ENCODE results near the gene CTF1. TPM values are rescaled to one million over a fixed set of nuclear protein-coding genes. Genes with fewer than 3 reads are reported as not detected.

CTF1 gene
- total RNA-seq, 1 experiment from 2014 or later: 3.6 TPM

DNA sequence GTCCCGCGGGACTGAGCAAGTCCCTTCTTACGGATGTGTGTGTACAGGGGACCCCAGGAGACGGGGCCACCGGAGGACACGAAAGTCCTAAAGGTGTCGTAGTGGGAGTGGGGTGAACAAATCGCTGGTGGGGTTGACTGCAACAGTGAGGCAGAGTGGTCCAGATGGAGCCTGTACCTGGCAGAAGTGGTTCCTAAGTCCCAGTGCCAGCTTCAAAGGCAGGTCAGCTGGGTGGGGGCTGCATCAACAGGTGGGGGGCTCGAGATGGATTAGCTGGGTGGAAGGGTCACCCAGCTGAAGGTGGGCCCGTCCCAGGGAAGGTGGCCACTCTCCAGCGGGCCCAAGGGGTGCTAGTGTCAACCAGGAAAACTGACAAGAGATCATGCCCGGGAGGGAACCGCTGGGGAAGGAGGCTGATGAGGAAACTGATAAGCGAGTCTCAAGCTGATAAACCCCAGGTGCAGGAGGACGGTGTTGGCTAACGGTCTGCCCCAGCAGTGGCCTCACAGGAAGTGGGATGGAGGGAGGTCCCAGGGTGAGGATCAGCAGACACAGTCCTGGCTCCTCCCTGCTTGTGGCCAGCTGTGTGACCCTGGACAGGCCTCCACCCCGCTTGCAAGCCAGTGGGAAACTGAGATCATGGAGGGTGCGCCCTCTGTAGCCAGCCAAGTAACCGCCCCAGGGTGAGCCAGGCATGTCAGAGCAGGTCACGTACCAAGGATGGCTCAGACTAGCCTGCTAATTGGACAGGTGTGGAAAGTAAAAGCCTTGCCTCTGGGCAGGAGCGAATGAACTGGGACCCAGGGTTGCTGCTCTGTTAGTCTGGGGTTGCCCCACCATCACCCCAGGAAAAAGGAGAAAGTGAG, 53.5 kb downstream of the CTF1 start:
- CTCF ChIA-PET: interaction anchor here (0.6 to 7.4 kb wide), 4 partner anchors 9 to 190 kb away, joined by 3 to 66 read pairs (median 4); no protein-coding TSS in a partner anchor
- no peaks in the 10 kb centered on the region for H3K27me3 Mint-ChIP-seq (ENCODE audit: insufficient read depth, unreplicated experiment)
- H3K4me1 Mint-ChIP-seq (ENCODE audit: insufficient read depth, unreplicated experiment): no peaks in the 10 kb centered on the region
- H3K4me3 Mint-ChIP-seq (ENCODE audit: unreplicated experiment): peak overlapping the region; percentile 94
- TF ChIP-seq, protein P1, sequence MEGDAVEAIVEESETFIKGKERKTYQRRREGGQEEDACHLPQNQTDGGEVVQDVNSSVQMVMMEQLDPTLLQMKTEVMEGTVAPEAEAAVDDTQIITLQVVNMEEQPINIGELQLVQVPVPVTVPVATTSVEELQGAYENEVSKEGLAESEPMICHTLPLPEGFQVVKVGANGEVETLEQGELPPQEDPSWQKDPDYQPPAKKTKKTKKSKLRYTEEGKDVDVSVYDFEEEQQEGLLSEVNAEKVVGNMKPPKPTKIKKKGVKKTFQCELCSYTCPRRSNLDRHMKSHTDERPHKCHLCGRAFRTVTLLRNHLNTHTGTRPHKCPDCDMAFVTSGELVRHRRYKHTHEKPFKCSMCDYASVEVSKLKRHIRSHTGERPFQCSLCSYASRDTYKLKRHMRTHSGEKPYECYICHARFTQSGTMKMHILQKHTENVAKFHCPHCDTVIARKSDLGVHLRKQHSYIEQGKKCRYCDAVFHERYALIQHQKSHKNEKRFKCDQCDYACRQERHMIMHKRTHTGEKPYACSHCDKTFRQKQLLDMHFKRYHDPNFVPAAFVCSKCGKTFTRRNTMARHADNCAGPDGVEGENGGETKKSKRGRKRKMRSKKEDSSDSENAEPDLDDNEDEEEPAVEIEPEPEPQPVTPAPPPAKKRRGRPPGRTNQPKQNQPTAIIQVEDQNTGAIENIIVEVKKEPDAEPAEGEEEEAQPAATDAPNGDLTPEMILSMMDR (IDR thresholded peaks at IDR 0.05; ENCODE audit: unreplicated experiment): no peak
- H3K36me3 Mint-ChIP-seq (ENCODE audit: insufficient read depth, unreplicated experiment): peaks cover 37% of the 10 kb centered on the region
- intact Hi-C loops (cut with micrococcal nuclease): loop anchor here (10.0 kb wide), 1 partner anchor 165 kb away; the partner anchor contains the start of gene ZNF629
- POLR2A ChIA-PET: interaction anchor here (0.5 to 2.9 kb wide), 30 partner anchors 8 to 954 kb away, joined by 3 to 34 read pairs (median 4); partner anchors contain the start of genes ARMC5, FUS, HIRIP3 and KAT8
- BruUV-seq (replicated peaks): TSS peak; percentile 98
- DNase-seq (ENCODE audit: unreplicated experiment): peak; percentile 97
- H3K9me3 Mint-ChIP-seq (ENCODE audit: unreplicated experiment): no peaks in the 10 kb centered on the region
- peak overlapping the region; percentile 87 for H3K27ac Mint-ChIP-seq (ENCODE audit: low read depth, unreplicated experiment)

DNA sequence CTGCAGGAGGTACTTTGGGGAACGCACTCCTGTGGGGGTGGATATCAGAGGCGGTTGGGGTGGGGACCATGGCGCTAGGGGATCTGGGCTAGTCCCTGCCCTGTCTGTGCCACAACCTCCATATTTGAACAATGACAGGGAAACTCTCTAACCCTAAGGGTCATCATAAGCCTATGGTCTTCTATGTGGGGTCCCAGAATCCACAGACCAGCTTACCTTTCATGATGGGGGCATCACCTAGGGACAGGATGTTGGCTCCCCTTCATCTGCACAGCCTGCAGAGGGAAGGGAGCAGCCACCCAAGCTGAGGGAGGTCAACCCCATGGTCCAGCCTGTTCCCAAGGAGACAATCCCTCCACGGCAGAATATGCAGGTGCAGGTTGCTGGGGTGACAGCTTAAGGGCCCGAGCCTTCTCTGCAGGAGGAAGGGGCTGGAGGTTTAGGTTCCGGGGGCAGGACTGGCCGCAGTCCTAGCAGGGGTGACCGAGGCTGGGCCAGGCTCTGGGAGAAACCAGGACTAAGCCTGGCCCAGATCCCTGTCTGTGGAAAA, 54.2 kb downstream of the CTF1 start:
- Mint-ChIP-seq H3K9me3 (ENCODE audit: unreplicated experiment) (no peaks in the 10 kb centered on the region), H3K4me1 (ENCODE audit: insufficient read depth, unreplicated experiment) (no peaks in the 10 kb centered on the region), H3K27ac (ENCODE audit: low read depth, unreplicated experiment) (peak overlapping the region; percentile 87), H3K36me3 (ENCODE audit: insufficient read depth, unreplicated experiment) (peaks cover 30% of the 10 kb centered on the region), H3K27me3 (ENCODE audit: insufficient read depth, unreplicated experiment) (no peaks in the 10 kb centered on the region), H3K4me3 (ENCODE audit: unreplicated experiment) (peak overlapping the region; percentile 94)
- ChIA-PET CTCF (interaction anchor here (1.0 to 7.4 kb wide), 3 partner anchors 10 to 33 kb away, joined by 3 to 66 read pairs (median 5); no protein-coding TSS in a partner anchor), POLR2A (interaction anchor here (0.6 to 2.9 kb wide), 19 partner anchors 9 to 509 kb away, joined by 3 to 34 read pairs (median 7); partner anchors contain the start of genes ARMC5, FUS, KAT8 and PRSS8)
- no peak for DNase-seq (ENCODE audit: unreplicated experiment)
- BruUV-seq (replicated peaks): TSS peak; percentile 15
- TF ChIP-seq, protein P1 (IDR thresholded peaks at IDR 0.05; ENCODE audit: unreplicated experiment): no peak
- intact Hi-C loops (cut with micrococcal nuclease): no loop called here

DNA sequence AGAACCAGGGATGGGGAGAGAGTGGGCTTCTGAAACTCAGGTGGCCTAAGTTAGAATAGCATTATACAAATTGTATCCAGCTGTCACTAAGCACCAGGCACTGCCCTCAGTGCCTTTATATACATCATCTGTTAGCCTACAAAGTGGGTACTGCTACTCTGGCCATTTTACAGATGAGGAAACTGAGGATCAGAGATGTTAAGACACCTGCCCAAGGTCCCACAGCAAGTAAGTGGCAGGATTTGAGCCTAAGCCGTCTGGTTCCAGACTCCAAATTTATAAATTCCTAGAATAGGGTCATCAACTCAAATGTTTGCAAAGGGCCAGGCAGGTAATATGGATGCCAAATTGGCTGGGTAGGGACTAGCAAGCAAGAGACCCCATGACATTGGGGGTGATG, 54.8 kb downstream of the CTF1 start:
- no peaks in the 10 kb centered on the region for H3K9me3 Mint-ChIP-seq (ENCODE audit: unreplicated experiment)
- BruUV-seq (replicated peaks): no TSS peak
- H3K27me3 Mint-ChIP-seq (ENCODE audit: insufficient read depth, unreplicated experiment): no peaks in the 10 kb centered on the region
- peaks cover 25% of the 10 kb centered on the region for H3K36me3 Mint-ChIP-seq (ENCODE audit: insufficient read depth, unreplicated experiment)
- intact Hi-C loops (cut with micrococcal nuclease): no loop called here
- no peaks in the 10 kb centered on the region for H3K4me1 Mint-ChIP-seq (ENCODE audit: insufficient read depth, unreplicated experiment)
- peak overlapping the region; percentile 94 for H3K4me3 Mint-ChIP-seq (ENCODE audit: unreplicated experiment)
- ChIA-PET CTCF (interaction anchor here (0.6 to 7.4 kb wide), 4 partner anchors 10 to 137 kb away, joined by 3 to 66 read pairs (median 4); no protein-coding TSS in a partner anchor), POLR2A (interaction anchor here (1.4 to 2.9 kb wide), 5 partner anchors 8 to 145 kb away, joined by 5 to 34 read pairs (median 13); partner anchors contain the start of genes ZNF646 and ZNF668)
- H3K27ac Mint-ChIP-seq (ENCODE audit: low read depth, unreplicated experiment): no peak overlapping the region
- DNase-seq (ENCODE audit: unreplicated experiment): no peak
- TF ChIP-seq, protein P1 (IDR thresholded peaks at IDR 0.05; ENCODE audit: unreplicated experiment): no peak

DNA sequence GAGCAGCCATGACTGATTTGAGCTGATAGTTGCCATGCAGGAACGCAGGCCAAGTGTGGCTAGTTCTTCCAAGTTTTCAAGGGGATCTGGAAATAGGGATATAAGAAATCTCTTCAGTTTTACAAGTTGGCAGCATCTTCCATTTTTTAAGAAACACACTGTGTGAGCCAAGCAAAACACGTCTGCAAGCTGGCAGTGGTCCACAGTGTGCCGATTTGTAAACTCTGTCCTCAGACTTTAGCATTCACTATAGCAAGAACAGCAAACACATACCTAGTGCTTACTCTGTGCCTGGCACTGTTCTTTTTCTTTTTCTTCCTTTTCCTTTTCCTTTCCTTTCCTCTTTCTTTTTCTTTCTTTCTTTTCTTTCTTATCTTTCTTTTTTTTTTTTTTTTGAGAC, 55.3 kb downstream of the CTF1 start:
- ChIA-PET CTCF (interaction anchor here (0.6 to 7.4 kb wide), 3 partner anchors 11 to 138 kb away, joined by 3 to 66 read pairs (median 7); no protein-coding TSS in a partner anchor), POLR2A (interaction anchor here (0.5 kb wide), 1 partner anchor 12 kb away, joined by 3 read pairs; no protein-coding TSS in a partner anchor)
- no peaks in the 10 kb centered on the region for H3K27me3 Mint-ChIP-seq (ENCODE audit: insufficient read depth, unreplicated experiment)
- H3K27ac Mint-ChIP-seq (ENCODE audit: low read depth, unreplicated experiment): no peak overlapping the region
- DNase-seq (ENCODE audit: unreplicated experiment): peak; percentile 62
- TF ChIP-seq, protein P1 (IDR thresholded peaks at IDR 0.05; ENCODE audit: unreplicated experiment): no peak
- peak overlapping the region; percentile 41 for H3K4me3 Mint-ChIP-seq (ENCODE audit: unreplicated experiment)
- peaks cover 25% of the 10 kb centered on the region for H3K36me3 Mint-ChIP-seq (ENCODE audit: insufficient read depth, unreplicated experiment)
- intact Hi-C loops (cut with micrococcal nuclease): no loop called here
- H3K4me1 Mint-ChIP-seq (ENCODE audit: insufficient read depth, unreplicated experiment): no peaks in the 10 kb centered on the region
- no peaks in the 10 kb centered on the region for H3K9me3 Mint-ChIP-seq (ENCODE audit: unreplicated experiment)
- no TSS peak for BruUV-seq (replicated peaks)
